ENCODE measurements around the gene MAN2A2.
A peak's percentile ranks its signal among the peaks of the same experiment; 100 is the strongest.

DNA sequence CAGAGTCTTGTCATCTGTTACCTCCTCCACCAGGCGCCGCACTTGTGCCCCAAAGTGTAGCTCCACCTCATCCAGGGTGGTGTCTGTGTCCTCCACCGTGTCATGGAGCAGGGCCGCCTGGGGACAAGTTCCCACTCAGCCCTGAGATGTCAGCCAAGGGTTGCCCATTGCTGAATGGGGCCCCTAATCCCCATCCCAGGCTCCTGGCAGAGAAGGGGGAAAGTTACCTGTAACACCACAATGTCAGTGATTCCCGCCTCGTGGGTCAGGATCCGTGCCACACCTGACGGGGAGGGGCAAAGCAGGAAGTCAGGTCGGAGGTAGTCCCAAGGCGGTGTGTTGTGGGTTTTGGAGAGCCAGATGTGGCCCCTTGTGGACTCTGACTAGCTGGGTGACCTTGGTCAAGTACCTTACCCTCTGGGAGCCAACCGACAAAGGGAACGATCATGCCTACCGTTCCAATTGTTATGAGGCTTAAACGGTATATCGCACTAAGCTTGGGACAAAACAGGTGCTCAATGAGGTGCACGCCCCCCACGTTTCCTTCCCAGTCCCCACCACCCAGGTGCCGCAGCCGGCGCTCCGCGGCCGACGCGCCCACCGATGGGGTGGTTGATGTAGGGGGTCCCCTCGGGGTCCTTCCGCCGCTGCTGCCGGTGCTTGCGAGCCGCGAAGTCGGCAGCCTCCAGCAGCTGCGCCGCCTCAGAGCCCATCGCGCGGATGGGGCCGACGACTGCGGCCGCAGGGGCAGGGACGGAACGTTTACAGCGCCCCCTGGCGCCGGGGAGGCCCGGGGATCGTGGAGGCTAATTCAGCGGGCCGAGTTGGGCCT, 28.9 kb downstream of the MAN2A2 start, which contains the start of gene HDDC3:
- TF ChIP-seq, protein P1, sequence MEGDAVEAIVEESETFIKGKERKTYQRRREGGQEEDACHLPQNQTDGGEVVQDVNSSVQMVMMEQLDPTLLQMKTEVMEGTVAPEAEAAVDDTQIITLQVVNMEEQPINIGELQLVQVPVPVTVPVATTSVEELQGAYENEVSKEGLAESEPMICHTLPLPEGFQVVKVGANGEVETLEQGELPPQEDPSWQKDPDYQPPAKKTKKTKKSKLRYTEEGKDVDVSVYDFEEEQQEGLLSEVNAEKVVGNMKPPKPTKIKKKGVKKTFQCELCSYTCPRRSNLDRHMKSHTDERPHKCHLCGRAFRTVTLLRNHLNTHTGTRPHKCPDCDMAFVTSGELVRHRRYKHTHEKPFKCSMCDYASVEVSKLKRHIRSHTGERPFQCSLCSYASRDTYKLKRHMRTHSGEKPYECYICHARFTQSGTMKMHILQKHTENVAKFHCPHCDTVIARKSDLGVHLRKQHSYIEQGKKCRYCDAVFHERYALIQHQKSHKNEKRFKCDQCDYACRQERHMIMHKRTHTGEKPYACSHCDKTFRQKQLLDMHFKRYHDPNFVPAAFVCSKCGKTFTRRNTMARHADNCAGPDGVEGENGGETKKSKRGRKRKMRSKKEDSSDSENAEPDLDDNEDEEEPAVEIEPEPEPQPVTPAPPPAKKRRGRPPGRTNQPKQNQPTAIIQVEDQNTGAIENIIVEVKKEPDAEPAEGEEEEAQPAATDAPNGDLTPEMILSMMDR (IDR thresholded peaks at IDR 0.05; ENCODE audit: low read depth, low read length, poor library complexity, severe bottlenecking) = peak; percentile 82
- no peak for TF ChIP-seq EZH2phosphoT487 (IDR thresholded peaks at IDR 0.05; ENCODE audit: borderline replicate concordance, low read length)

Data from DOHH2 (cell line).